ENCODE results near the gene TAS2R14. TPM values are rescaled to one million over a fixed set of nuclear protein-coding genes. Genes with fewer than 3 reads are reported as not detected.

The TAS2R14 gene
- total RNA-seq, 1 donor from 2014 or later: 3.3 TPM

DNA sequence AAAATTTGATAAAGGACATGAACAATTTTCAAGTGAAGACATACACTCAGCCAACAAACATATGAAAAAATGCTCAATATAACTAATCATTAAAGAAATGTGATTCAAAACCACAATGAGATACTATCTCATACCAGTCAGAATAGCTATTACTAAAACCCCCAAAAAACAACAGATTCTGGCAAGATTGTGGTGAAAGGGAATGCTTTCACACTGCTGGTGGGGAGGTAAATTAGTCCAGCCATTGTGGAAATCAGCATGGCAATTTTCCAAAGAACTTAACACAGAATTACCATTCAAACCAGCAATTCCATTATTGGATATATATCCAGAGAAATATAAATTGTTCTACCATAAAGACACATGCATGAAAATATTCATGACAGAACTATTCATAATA is 18.7 kb upstream of the TAS2R14 start:
- H3K4me1 Mint-ChIP-seq (ENCODE audit: low read depth, unreplicated experiment): no peaks in the 10 kb centered on the region
- TF ChIP-seq, protein P1, sequence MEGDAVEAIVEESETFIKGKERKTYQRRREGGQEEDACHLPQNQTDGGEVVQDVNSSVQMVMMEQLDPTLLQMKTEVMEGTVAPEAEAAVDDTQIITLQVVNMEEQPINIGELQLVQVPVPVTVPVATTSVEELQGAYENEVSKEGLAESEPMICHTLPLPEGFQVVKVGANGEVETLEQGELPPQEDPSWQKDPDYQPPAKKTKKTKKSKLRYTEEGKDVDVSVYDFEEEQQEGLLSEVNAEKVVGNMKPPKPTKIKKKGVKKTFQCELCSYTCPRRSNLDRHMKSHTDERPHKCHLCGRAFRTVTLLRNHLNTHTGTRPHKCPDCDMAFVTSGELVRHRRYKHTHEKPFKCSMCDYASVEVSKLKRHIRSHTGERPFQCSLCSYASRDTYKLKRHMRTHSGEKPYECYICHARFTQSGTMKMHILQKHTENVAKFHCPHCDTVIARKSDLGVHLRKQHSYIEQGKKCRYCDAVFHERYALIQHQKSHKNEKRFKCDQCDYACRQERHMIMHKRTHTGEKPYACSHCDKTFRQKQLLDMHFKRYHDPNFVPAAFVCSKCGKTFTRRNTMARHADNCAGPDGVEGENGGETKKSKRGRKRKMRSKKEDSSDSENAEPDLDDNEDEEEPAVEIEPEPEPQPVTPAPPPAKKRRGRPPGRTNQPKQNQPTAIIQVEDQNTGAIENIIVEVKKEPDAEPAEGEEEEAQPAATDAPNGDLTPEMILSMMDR (IDR thresholded peaks at IDR 0.05; ENCODE audit: partially characterized antibody, unreplicated experiment): no peak
- no peak for DNase-seq
- H3K9me3 Mint-ChIP-seq (ENCODE audit: unreplicated experiment): peaks cover 2% of the 10 kb centered on the region
- no peak overlapping the region for H3K4me3 Mint-ChIP-seq (ENCODE audit: unreplicated experiment)
- H3K27me3 Mint-ChIP-seq (ENCODE audit: unreplicated experiment): peaks cover 2% of the 10 kb centered on the region
- peaks cover 10% of the 10 kb centered on the region for H3K36me3 Mint-ChIP-seq (ENCODE audit: unreplicated experiment)
- H3K27ac Mint-ChIP-seq (ENCODE audit: unreplicated experiment): no peak overlapping the region

DNA sequence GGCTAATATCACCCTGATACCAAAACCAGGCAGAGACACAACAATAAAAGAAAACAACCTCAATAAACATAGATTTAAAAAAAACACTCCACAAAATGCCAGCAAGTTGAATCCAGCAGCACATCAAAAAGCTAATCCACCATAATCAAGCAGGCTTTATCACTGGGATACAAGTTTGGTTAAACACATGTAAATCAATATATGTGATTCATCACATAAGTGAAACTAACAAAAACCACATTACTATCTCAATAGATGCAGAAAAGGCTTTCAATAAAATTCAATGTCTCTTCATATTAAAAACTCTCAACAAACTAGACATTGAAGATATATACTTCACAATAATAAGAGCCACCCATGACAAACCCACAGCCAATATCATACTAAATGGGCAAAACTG is 17.0 kb upstream of the TAS2R14 start:
- Mint-ChIP-seq H3K36me3 (ENCODE audit: unreplicated experiment) (peaks cover 10% of the 10 kb centered on the region), H3K27me3 (ENCODE audit: unreplicated experiment) (no peaks in the 10 kb centered on the region), H3K27ac (ENCODE audit: unreplicated experiment) (no peak overlapping the region), H3K4me3 (ENCODE audit: unreplicated experiment) (no peak overlapping the region), H3K4me1 (ENCODE audit: low read depth, unreplicated experiment) (no peaks in the 10 kb centered on the region), H3K9me3 (ENCODE audit: unreplicated experiment) (peaks cover 2% of the 10 kb centered on the region)
- DNase-seq: no peak
- TF ChIP-seq, protein P1 (IDR thresholded peaks at IDR 0.05; ENCODE audit: partially characterized antibody, unreplicated experiment): no peak

DNA sequence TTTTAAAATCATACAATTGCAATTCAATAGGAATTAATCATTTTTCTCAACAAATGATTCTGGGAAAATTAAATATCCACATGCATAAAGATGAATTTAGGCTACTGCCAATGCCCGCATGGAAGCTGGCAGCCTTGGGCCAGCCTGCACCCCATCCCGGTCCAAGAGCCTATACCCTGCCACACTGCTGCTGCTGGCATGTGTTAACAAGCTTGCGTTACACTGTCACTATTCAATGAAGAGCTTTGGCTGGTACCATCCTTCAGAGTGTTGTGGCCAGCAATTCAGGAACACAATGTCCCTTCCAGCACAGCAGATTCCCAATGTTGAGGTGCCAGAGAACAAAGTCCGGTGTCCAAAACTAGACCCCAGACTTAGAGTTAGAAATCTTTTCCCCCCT is 13.6 kb upstream of the TAS2R14 start:
- H3K9me3 Mint-ChIP-seq (ENCODE audit: unreplicated experiment): peaks cover 2% of the 10 kb centered on the region
- no peaks in the 10 kb centered on the region for H3K27me3 Mint-ChIP-seq (ENCODE audit: unreplicated experiment)
- no peak overlapping the region for H3K27ac Mint-ChIP-seq (ENCODE audit: unreplicated experiment)
- H3K4me3 Mint-ChIP-seq (ENCODE audit: unreplicated experiment): no peak overlapping the region
- no peaks in the 10 kb centered on the region for H3K4me1 Mint-ChIP-seq (ENCODE audit: low read depth, unreplicated experiment)
- no peak for DNase-seq
- TF ChIP-seq, protein P1 (IDR thresholded peaks at IDR 0.05; ENCODE audit: partially characterized antibody, unreplicated experiment): no peak
- peaks cover 11% of the 10 kb centered on the region for H3K36me3 Mint-ChIP-seq (ENCODE audit: unreplicated experiment)

DNA sequence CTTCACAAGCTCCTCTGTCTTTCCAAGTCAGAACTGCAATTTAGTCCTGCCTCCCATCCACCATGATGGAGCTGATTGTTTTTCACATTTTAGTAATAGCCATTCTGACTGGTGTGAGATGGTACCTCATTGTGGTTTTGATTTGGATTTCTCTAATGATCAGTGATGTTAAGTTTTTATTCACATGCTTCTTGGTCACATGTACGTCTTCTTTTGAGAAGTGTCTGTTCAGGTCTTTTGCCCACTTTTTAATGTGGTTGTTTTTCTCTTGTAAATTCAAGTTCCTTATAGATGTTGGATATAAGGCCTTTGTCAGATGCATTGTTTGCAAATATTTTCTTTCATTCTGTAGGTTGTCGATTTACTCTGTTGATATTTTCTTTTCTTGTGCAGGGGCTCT is 4.1 kb upstream of the TAS2R14 start:
- Mint-ChIP-seq H3K4me1 (ENCODE audit: low read depth, unreplicated experiment) (peaks cover 4% of the 10 kb centered on the region), H3K4me3 (ENCODE audit: unreplicated experiment) (no peak overlapping the region), H3K9me3 (ENCODE audit: unreplicated experiment) (peaks cover 5% of the 10 kb centered on the region), H3K27ac (ENCODE audit: unreplicated experiment) (no peak overlapping the region), H3K36me3 (ENCODE audit: unreplicated experiment) (peaks cover 19% of the 10 kb centered on the region), H3K27me3 (ENCODE audit: unreplicated experiment) (peaks cover 1% of the 10 kb centered on the region)
- TF ChIP-seq, protein P1 (IDR thresholded peaks at IDR 0.05; ENCODE audit: partially characterized antibody, unreplicated experiment): no peak
- no peak for DNase-seq

DNA sequence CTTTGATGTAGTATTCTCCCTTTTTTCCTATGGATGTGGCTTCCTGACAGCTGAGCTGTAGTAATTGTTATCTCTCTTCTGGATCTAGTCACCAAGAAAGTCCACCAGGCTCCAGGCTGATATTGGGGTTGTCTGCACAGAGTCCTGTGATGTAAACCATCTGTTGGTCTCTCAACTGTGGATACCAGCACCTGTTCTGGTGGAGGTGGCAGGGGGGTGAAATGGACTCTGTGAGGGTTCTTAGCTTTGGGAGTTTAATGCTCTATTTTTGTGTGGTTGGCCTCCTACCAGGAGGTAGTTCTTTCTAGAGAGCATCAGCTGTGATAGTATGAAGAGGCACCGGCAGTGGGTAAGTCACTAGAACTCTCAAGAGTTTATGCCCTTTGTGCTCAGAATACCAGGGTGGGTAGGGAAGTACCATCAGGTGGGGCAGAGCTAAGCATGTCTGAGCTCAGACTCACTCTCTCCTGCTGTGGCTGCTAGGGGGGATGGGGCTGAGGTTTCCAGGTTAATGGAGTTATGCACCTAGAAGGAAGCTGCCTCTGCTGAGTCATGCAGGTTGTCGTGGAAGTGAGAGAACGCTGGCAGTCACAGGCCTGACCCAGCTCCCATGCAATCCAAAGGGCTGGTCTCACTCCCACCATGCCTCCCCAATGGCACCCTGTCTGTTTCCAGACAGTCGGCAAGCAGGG is 3.0 kb upstream of the TAS2R14 start:
- no peak overlapping the region for H3K27ac Mint-ChIP-seq (ENCODE audit: unreplicated experiment)
- peaks cover 5% of the 10 kb centered on the region for H3K9me3 Mint-ChIP-seq (ENCODE audit: unreplicated experiment)
- DNase-seq: no peak
- H3K36me3 Mint-ChIP-seq (ENCODE audit: unreplicated experiment): peaks cover 13% of the 10 kb centered on the region
- no peak overlapping the region for H3K4me3 Mint-ChIP-seq (ENCODE audit: unreplicated experiment)
- H3K27me3 Mint-ChIP-seq (ENCODE audit: unreplicated experiment): peaks cover under 1% of the 10 kb centered on the region
- H3K4me1 Mint-ChIP-seq (ENCODE audit: low read depth, unreplicated experiment): peaks cover 4% of the 10 kb centered on the region
- TF ChIP-seq, protein P1 (IDR thresholded peaks at IDR 0.05; ENCODE audit: partially characterized antibody, unreplicated experiment): no peak
